GM18909 (cell line): Measurements from ENCODE around the gene OSBPL2.

ENCODE experiments used
- ATAC-seq: cut with Tn5 transposase; IDR thresholded peaks from one replicate; pipeline ENCODE4 v1.9.1; 2021; ENCODE audit warnings: mild to moderate bottlenecking; ENCODE audit not compliant: unreplicated experiment, poor library complexity

Gene OSBPL2

GRCh38 chr20:62246872-62247652 lies 8.7 kb downstream of the OSBPL2 start:
- no peak for ATAC-seq

- no peak for ATAC-seq
Observed at GRCh38 chr20:62248890-62249560, 10.7 kb downstream of the OSBPL2 start.

GRCh38 chr20:62252342-62252966 lies 14.1 kb downstream of the OSBPL2 start:
- ATAC-seq: no peak

- no peak for ATAC-seq
Observed at GRCh38 chr20:62253398-62253797, 15.1 kb downstream of the OSBPL2 start.

GRCh38 chr20:62254021-62254724 lies 15.9 kb downstream of the OSBPL2 start:
- no peak for ATAC-seq

- ATAC-seq: no peak
Observed at GRCh38 chr20:62255976-62256375, 17.7 kb downstream of the OSBPL2 start.

- no peak for ATAC-seq
Observed at GRCh38 chr20:62258499-62259293, 20.4 kb downstream of the OSBPL2 start.

GRCh38 chr20:62259294-62259565 lies 20.9 kb downstream of the OSBPL2 start:
- ATAC-seq: no peak

GRCh38 chr20:62262064-62262463 lies 23.7 kb downstream of the OSBPL2 start:
- ATAC-seq: no peak

GRCh38 chr20:62263396-62263795 lies 25.1 kb downstream of the OSBPL2 start:
- ATAC-seq: no peak

- no peak for ATAC-seq
Observed at GRCh38 chr20:62265365-62265764, 27.0 kb downstream of the OSBPL2 start.

GRCh38 chr20:62266340-62266739 lies 28.0 kb downstream of the OSBPL2 start:
- no peak for ATAC-seq

GRCh38 chr20:62266851-62267250 lies 28.5 kb downstream of the OSBPL2 start:
- no peak for ATAC-seq

GRCh38 chr20:62267543-62267942 lies 29.2 kb downstream of the OSBPL2 start:
- ATAC-seq: no peak

- ATAC-seq: no peak
Observed at GRCh38 chr20:62268228-62268900, 30.0 kb downstream of the OSBPL2 start.

- no peak for ATAC-seq
Observed at GRCh38 chr20:62269378-62269777, 31.1 kb downstream of the OSBPL2 start.

GRCh38 chr20:62269871-62270270 lies 31.6 kb downstream of the OSBPL2 start:
- ATAC-seq: no peak

GRCh38 chr20:62272200-62272599 lies 33.9 kb downstream of the OSBPL2 start:
- ATAC-seq: no peak

- no peak for ATAC-seq
Observed at GRCh38 chr20:62273416-62273815, 35.1 kb downstream of the OSBPL2 start.
